ES-I3 (cell line): ENCODE results near the gene ENOX2.
"Not testable (repeated sequence)": the region's sequence is repeated elsewhere in the genome, so short reads cannot be mapped to it uniquely, and the experiment has no call there.

Experiments used
- H3K36me3 ChIP-seq: 2 replicates; pipeline ENCODE4 v1.6.1; 2013; ENCODE audit warnings: mild to moderate bottlenecking, low read length, control low read depth, moderate library complexity; ENCODE audit not compliant: insufficient read depth
- H3K4me1 ChIP-seq: 2 replicates; pipeline ENCODE4 v1.6.1; 2013; ENCODE audit warnings: mild to moderate bottlenecking, control low read depth, low read length; ENCODE audit not compliant: insufficient read depth
- H3K9ac ChIP-seq: 2 replicates; pipeline ENCODE4 v1.6.1; 2013; ENCODE audit warnings: low read depth, mild to moderate bottlenecking, low read length, moderate library complexity
- H3K9me3 ChIP-seq: 2 replicates; pipeline ENCODE4 v1.6.1; 2013; ENCODE audit warnings: mild to moderate bottlenecking, low read length, moderate library complexity; ENCODE audit not compliant: control insufficient read depth, insufficient read depth

The ENOX2 gene

GRCh38 chrX:130902783-130903613 is at the start of gene ENOX2:
Gene ENOX2, minus strand, starts transcription at chrX:130903209. Its CDS starts 199,993 bp downstream, at chrX:130703216.
- Histone ChIP-seq H3K9ac (peak within 1 kb of the TSS; percentile 90), H3K9me3 (no peaks in the 10 kb centered on the region), H3K36me3 (no peaks in the 10 kb centered on the region), H3K4me1 (no peaks in the 10 kb centered on the region)

GRCh38 chrX:130952266-130953043 is 49.4 kb upstream of the ENOX2 start:
- Histone ChIP-seq H3K36me3 (no peaks in the 10 kb centered on the region), H3K9ac (no peak overlapping the region), H3K4me1 (no peaks in the 10 kb centered on the region), H3K9me3 (no peaks in the 10 kb centered on the region)

- H3K4me1 ChIP-seq, result no peaks in the 10 kb centered on the region
- no peak overlapping the region for H3K9ac ChIP-seq
- no peaks in the 10 kb centered on the region for H3K36me3 ChIP-seq
- H3K9me3 ChIP-seq, result no peaks in the 10 kb centered on the region
Observed at GRCh38 chrX:130944230-130944629, 41.2 kb upstream of the ENOX2 start.

- no peak overlapping the region for H3K9ac ChIP-seq
- H3K9me3 ChIP-seq, result no peaks in the 10 kb centered on the region
- no peaks in the 10 kb centered on the region for H3K4me1 ChIP-seq
Observed at GRCh38 chrX:130937101-130937500, 34.1 kb upstream of the ENOX2 start.

GRCh38 chrX:130933358-130933757 is 30.3 kb upstream of the ENOX2 start:
- no peaks in the 10 kb centered on the region for H3K4me1 ChIP-seq
- no peak overlapping the region for H3K9ac ChIP-seq
- H3K36me3 ChIP-seq, result no peaks in the 10 kb centered on the region
- H3K9me3 ChIP-seq, result no peaks in the 10 kb centered on the region

More at GRCh38 chrX:130937101-130937500, 34.1 kb upstream of the ENOX2 start:
- H3K36me3 ChIP-seq, result no peaks in the 10 kb centered on the region

GRCh38 chrX:130920405-130920804 is 17.4 kb upstream of the ENOX2 start:
- H3K36me3 ChIP-seq, H3K4me1 ChIP-seq, H3K9ac ChIP-seq, H3K9me3 ChIP-seq: not testable (repeated sequence)

- H3K36me3 ChIP-seq, H3K9ac ChIP-seq, H3K9me3 ChIP-seq, H3K4me1 ChIP-seq: not testable (repeated sequence)
Observed at GRCh38 chrX:130919676-130920075, 16.7 kb upstream of the ENOX2 start.

GRCh38 chrX:130918498-130918897 is 15.5 kb upstream of the ENOX2 start:
- H3K36me3 ChIP-seq, H3K4me1 ChIP-seq, H3K9ac ChIP-seq, H3K9me3 ChIP-seq: not testable (repeated sequence)

- no peaks in the 10 kb centered on the region for H3K36me3 ChIP-seq
- no peaks in the 10 kb centered on the region for H3K4me1 ChIP-seq
- no peak overlapping the region for H3K9ac ChIP-seq
- H3K9me3 ChIP-seq, result no peaks in the 10 kb centered on the region
Observed at GRCh38 chrX:130916636-130917422, 13.8 kb upstream of the ENOX2 start.

- Histone ChIP-seq H3K36me3 (no peaks in the 10 kb centered on the region), H3K4me1 (no peaks in the 10 kb centered on the region), H3K9ac (no peak overlapping the region), H3K9me3 (no peaks in the 10 kb centered on the region)
Observed at GRCh38 chrX:130915302-130915701, 12.3 kb upstream of the ENOX2 start.

GRCh38 chrX:130909469-130910136 is 6.6 kb upstream of the ENOX2 start:
- Histone ChIP-seq H3K9me3 (no peaks in the 10 kb centered on the region), H3K4me1 (no peaks in the 10 kb centered on the region), H3K36me3 (no peaks in the 10 kb centered on the region), H3K9ac (no peak overlapping the region)

GRCh38 chrX:130906776-130907175 is 3.8 kb upstream of the ENOX2 start:
- no peaks in the 10 kb centered on the region for H3K36me3 ChIP-seq

GRCh38 chrX:130902446-130902782 is 595 bp downstream of the ENOX2 start:
- Histone ChIP-seq H3K9me3 (no peaks in the 10 kb centered on the region), H3K4me1 (no peaks in the 10 kb centered on the region), H3K36me3 (no peaks in the 10 kb centered on the region), H3K9ac (peak overlapping the region; percentile 90)

More at GRCh38 chrX:130906776-130907175, 3.8 kb upstream of the ENOX2 start:
- Histone ChIP-seq H3K4me1 (no peaks in the 10 kb centered on the region), H3K9ac (no peak overlapping the region), H3K9me3 (no peaks in the 10 kb centered on the region)
